GM23248 (cell line): ENCODE results near the gene TEF. TPM values are rescaled to one million over a fixed set of nuclear protein-coding genes. Genes with fewer than 3 reads are reported as not detected.

Experiments
- DNase-seq: peaks from one replicate; pipeline ENCODE4 v3.0.0-alpha.2; 2015
- H2AFZ ChIP-seq: fragments of 200-600 bp; sonication (generic); 2 replicates; pipeline ENCODE4 v1.6.1; 2016; ENCODE audit warnings: antibody characterized with exemption
- H3F3A ChIP-seq: fragments of 200-600 bp; sonication (generic); 2 replicates; pipeline ENCODE4 v1.6.1; 2016; ENCODE audit warnings: mild to moderate bottlenecking, antibody characterized with exemption, mixed run types; ENCODE audit not compliant: insufficient read depth
- H3K27ac ChIP-seq: fragments of 200-600 bp; sonication (generic); 2 replicates; pipeline ENCODE4 v1.5.1; 2016; ENCODE audit warnings: mild to moderate bottlenecking
- H3K27me3 ChIP-seq: fragments of 200-600 bp; sonication (generic); replicated peaks from 2 replicates; pipeline ENCODE4 v1.6.1; 2016; ENCODE audit warnings: mild to moderate bottlenecking; ENCODE audit not compliant: insufficient read depth
- H3K36me3 ChIP-seq: fragments of 200-600 bp; sonication (generic); 2 replicates; pipeline ENCODE4 v1.6.1; 2016; ENCODE audit warnings: low read depth, mild to moderate bottlenecking
- H3K4me1 ChIP-seq: fragments of 200-600 bp; sonication (generic); 2 replicates; pipeline ENCODE4 v1.6.1; 2016; ENCODE audit warnings: mild to moderate bottlenecking; ENCODE audit not compliant: insufficient read depth
- H3K4me2 ChIP-seq: fragments of 200-600 bp; sonication (generic); one replicate; pipeline ENCODE4 v1.6.1; 2016; ENCODE audit warnings: mild to moderate bottlenecking; ENCODE audit not compliant: unreplicated experiment
- H3K4me3 ChIP-seq: fragments of 200-600 bp; sonication (generic); 2 replicates; pipeline ENCODE4 v1.5.1; 2016; ENCODE audit warnings: mild to moderate bottlenecking
- H3K79me2 ChIP-seq: fragments of 200-600 bp; sonication (generic); 2 replicates; pipeline ENCODE4 v1.6.1; 2016; ENCODE audit warnings: mild to moderate bottlenecking; ENCODE audit not compliant: insufficient read depth
- H3K9ac ChIP-seq: fragments of 200-600 bp; sonication (generic); 2 replicates; pipeline ENCODE4 v1.6.1; 2016; ENCODE audit warnings: mild to moderate bottlenecking
- H3K9me2 ChIP-seq: fragments of 200-600 bp; sonication (generic); 2 replicates; pipeline ENCODE4 v1.6.1; 2016; ENCODE audit warnings: mixed run types, mild to moderate bottlenecking, moderate library complexity; ENCODE audit not compliant: insufficient read depth
- H3K9me3 ChIP-seq: fragments of 200-600 bp; sonication (generic); one replicate; pipeline ENCODE4 v1.6.1; 2017; ENCODE audit warnings: low read depth
- H4K20me1 ChIP-seq: fragments of 200-600 bp; sonication (generic); 2 replicates; pipeline ENCODE4 v1.6.0; 2016; ENCODE audit not compliant: insufficient read depth
- EZH2 ChIP-seq: fragments of 200-600 bp; sonication (generic); IDR thresholded peaks from 2 replicates; pipeline ENCODE4 v1.6.1; 2018; ENCODE audit warnings: antibody characterized with exemption, mild to moderate bottlenecking; ENCODE audit not compliant: insufficient read depth, poor library complexity, severe bottlenecking
- EZH2phosphoT487 ChIP-seq: fragments of 200-600 bp; sonication (generic); IDR thresholded peaks from 2 replicates; pipeline ENCODE4 v1.6.1; 2018; ENCODE audit warnings: antibody characterized with exemption, moderate library complexity, mild to moderate bottlenecking, low read depth; ENCODE audit not compliant: insufficient read depth
- WGBS, 2 experiments: methylation state at CpG; one replicate each; pipeline ENCODE4 v1.1.6; 2015 to 2017; ENCODE audit warnings: low lambda C conversion rate in 2 of 2, low coverage in 1 of 2; ENCODE audit errors: missing lambda C conversion rate in 2 of 2; 5-methylcytosine and 5-hydroxymethylcytosine counted together
- in situ Hi-C: fragments of 300-500 bp; cut with MboI; formaldehyde crosslinking; loops from 2 replicates; pipeline ENCODE4 v1.15.0; 2020
- polyA plus RNA-seq: library from polyadenylated mRNA; unstranded; fragments of >200 nt; fragmentation: Nextera tagmentation; extraction: Ambion mirVana; gene quantifications from 2 replicates; pipeline ENCODE4 v1.2.1, GENCODE V29; 2016
- total RNA-seq: library from RNA; depleted of rRNA; stranded (reverse); fragments of >200 nt; shearing (Covaris generic); gene quantifications from 2 replicates; pipeline ENCODE4 v1.2.3, GENCODE V29; 2014

Gene TEF
- total and polyA plus RNA-seq, 2 experiments from 2014 or later: 2.2 to 4.2 TPM

GRCh38 chr22:41367680-41368542, 13.8 kb upstream of the TEF start:
- Histone ChIP-seq H3K79me2 (no peaks in the 10 kb centered on the region), H3K9me2 (no peaks in the 10 kb centered on the region), H3K4me2 (peak overlapping the region; percentile 82), H3K4me3 (peak overlapping the region; percentile 41), H4K20me1 (no peaks in the 10 kb centered on the region), H3K4me1 (peaks cover 10% of the 10 kb centered on the region), H3K27me3 (no peaks in the 10 kb centered on the region), H3K36me3 (no peaks in the 10 kb centered on the region), H3F3A (peaks cover 20% of the 10 kb centered on the region; the same call in 1 of the 2 replicates), H2AFZ (peak overlapping the region; percentile 46; the same call in 1 of the 2 replicates), H3K27ac (no peak overlapping the region), H3K9ac (no peak overlapping the region), H3K9me3 (no peaks in the 10 kb centered on the region)
- WGBS, 2 experiments: 9 to 14% methylated on average over 18 of the region's 18 CpGs
- in situ Hi-C loops: no loop called here
- no peak for TF ChIP-seq EZH2phosphoT487
- no peak for TF ChIP-seq EZH2
- DNase-seq: peak; percentile 77

DNA sequence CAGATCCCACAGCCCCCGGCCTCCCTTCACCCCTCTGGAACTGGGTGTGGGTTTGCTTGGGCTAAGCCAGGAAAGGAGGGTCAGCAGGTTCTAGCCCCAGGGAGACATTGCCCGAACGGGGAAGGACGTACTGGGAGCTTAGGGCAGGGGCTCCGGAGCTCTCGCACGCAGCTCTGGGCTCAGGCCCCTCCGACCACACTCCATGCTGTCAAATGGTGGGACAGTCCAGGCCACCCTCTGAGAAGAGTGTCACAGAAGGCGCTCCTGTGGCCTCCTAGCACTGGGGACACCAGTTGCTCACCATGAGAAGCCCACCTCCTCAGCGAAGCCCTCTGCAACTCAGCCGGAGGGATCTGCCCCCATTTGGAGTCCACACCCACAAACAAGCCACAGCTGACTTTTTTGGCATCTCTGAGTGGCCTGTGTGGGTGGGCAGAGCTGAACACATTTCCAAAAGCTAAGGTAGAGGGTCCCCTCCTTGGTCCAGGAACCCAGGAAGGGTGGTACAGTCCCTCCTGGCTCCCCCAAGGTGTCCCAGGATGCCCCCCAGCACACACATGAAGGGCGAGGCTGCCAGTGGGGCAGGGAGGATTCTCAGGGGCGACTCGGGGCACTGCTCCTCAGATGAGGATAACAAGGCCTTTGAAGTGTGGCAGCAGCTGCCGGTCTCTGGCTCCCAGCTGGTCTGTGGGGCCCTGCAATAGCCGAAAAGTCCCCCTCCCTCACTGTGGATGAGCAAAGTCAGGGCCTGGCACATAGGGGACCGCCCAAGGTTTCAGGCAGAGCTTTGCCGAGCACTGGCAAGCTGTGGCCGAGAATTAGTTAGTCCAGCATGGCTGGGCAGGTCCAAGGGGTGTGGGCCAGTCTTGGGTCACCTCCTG, 13.0 kb upstream of the TEF start:
- in situ Hi-C loops: no loop called here
- no peak overlapping the region for H3K4me2 ChIP-seq
- 31 to 36% methylated on average over 18 to 19 of the region's 19 CpGs for WGBS, 2 experiments
- no peak overlapping the region for H3K9ac ChIP-seq
- H3K36me3 ChIP-seq: no peaks in the 10 kb centered on the region
- no peak overlapping the region for H3K27ac ChIP-seq
- no peak overlapping the region for H3K4me3 ChIP-seq
- H2AFZ ChIP-seq: no peak overlapping the region
- no peak for DNase-seq
- no peaks in the 10 kb centered on the region for H3K9me3 ChIP-seq
- TF ChIP-seq EZH2: no peak
- no peak for TF ChIP-seq EZH2phosphoT487
- H4K20me1 ChIP-seq: no peaks in the 10 kb centered on the region
- H3K9me2 ChIP-seq: no peaks in the 10 kb centered on the region
- H3F3A ChIP-seq: peaks cover 16% of the 10 kb centered on the region; the same call in 1 of the 2 replicates
- H3K4me1 ChIP-seq: peaks cover 10% of the 10 kb centered on the region
- no peaks in the 10 kb centered on the region for H3K79me2 ChIP-seq
- H3K27me3 ChIP-seq: no peaks in the 10 kb centered on the region

DNA sequence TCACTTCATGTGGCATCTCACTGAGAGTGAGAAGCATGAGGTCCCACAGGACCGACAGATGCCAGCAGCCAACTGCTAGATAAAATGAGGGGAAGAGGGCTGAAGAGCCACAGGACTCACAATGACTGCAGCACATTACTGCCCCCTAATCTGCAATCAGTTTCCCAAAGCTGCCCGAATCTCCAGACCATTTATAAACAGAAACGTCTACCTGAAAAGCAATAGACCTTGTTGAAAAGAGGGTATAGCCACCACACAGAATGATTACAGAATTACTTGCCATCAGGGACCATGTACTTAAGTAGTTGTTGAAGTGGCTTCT, 12.4 kb upstream of the TEF start:
- H4K20me1 ChIP-seq: no peaks in the 10 kb centered on the region
- H3K4me2 ChIP-seq: no peak overlapping the region
- 11 to 27% methylated on average over 3 of the region's 3 CpGs for WGBS, 2 experiments
- H3K79me2 ChIP-seq: no peaks in the 10 kb centered on the region
- no peaks in the 10 kb centered on the region for H3K9me3 ChIP-seq
- no peaks in the 10 kb centered on the region for H3K36me3 ChIP-seq
- H3F3A ChIP-seq: peaks cover 16% of the 10 kb centered on the region; the same call in 1 of the 2 replicates
- H3K9ac ChIP-seq: no peak overlapping the region
- in situ Hi-C loops: no loop called here
- H3K4me3 ChIP-seq: no peak overlapping the region
- H3K27me3 ChIP-seq: no peaks in the 10 kb centered on the region
- no peaks in the 10 kb centered on the region for H3K9me2 ChIP-seq
- H2AFZ ChIP-seq: no peak overlapping the region
- peaks cover 10% of the 10 kb centered on the region for H3K4me1 ChIP-seq
- DNase-seq: no peak
- TF ChIP-seq EZH2phosphoT487: no peak
- TF ChIP-seq EZH2: no peak
- no peak overlapping the region for H3K27ac ChIP-seq

GRCh38 chr22:41369837-41370236, 11.9 kb upstream of the TEF start:
- TF ChIP-seq EZH2phosphoT487: no peak
- TF ChIP-seq EZH2: no peak
- H3K9me3 ChIP-seq: no peaks in the 10 kb centered on the region
- no peaks in the 10 kb centered on the region for H3K79me2 ChIP-seq
- no peak overlapping the region for H3K27ac ChIP-seq
- in situ Hi-C loops: no loop called here
- DNase-seq: no peak
- H3K27me3 ChIP-seq: no peaks in the 10 kb centered on the region
- H3K9me2 ChIP-seq: no peaks in the 10 kb centered on the region
- WGBS, 2 experiments: 82 to 83% methylated on average over 8 to 9 of the region's 9 CpGs
- no peak overlapping the region for H3K4me3 ChIP-seq
- H3K4me2 ChIP-seq: no peak overlapping the region
- H3K4me1 ChIP-seq: peaks cover 10% of the 10 kb centered on the region
- no peaks in the 10 kb centered on the region for H3K36me3 ChIP-seq
- H2AFZ ChIP-seq: no peak overlapping the region
- H3K9ac ChIP-seq: no peak overlapping the region
- no peaks in the 10 kb centered on the region for H4K20me1 ChIP-seq
- H3F3A ChIP-seq: peaks cover 16% of the 10 kb centered on the region; the same call in 1 of the 2 replicates
